GM12865 (cell line): ENCODE measurements around the gene GDPD2.

Experiments
- DNase-seq: peaks from one replicate; pipeline ENCODE4 v3.0.0; 2010; ENCODE audit warnings: low read depth
- H3K4me3 ChIP-seq: 2 replicates; pipeline ENCODE4 v1.5.1; 2011; ENCODE audit warnings: mild to moderate bottlenecking, low read depth, low read length, control low read depth
- TF ChIP-seq, protein P1 (sequence below): IDR thresholded peaks from 2 replicates; pipeline ENCODE4 v1.5.1; 2011; ENCODE audit warnings: low read length, control low read depth, low read depth, inconsistent platforms; ENCODE audit not compliant: insufficient read depth; ENCODE audit errors: missing control alignments

Gene GDPD2

GRCh38 chrX:70429759-70430158 lies 6.6 kb downstream of the GDPD2 start:
- no peak overlapping the region for H3K4me3 ChIP-seq
- no peak for DNase-seq
- TF ChIP-seq, protein P1, sequence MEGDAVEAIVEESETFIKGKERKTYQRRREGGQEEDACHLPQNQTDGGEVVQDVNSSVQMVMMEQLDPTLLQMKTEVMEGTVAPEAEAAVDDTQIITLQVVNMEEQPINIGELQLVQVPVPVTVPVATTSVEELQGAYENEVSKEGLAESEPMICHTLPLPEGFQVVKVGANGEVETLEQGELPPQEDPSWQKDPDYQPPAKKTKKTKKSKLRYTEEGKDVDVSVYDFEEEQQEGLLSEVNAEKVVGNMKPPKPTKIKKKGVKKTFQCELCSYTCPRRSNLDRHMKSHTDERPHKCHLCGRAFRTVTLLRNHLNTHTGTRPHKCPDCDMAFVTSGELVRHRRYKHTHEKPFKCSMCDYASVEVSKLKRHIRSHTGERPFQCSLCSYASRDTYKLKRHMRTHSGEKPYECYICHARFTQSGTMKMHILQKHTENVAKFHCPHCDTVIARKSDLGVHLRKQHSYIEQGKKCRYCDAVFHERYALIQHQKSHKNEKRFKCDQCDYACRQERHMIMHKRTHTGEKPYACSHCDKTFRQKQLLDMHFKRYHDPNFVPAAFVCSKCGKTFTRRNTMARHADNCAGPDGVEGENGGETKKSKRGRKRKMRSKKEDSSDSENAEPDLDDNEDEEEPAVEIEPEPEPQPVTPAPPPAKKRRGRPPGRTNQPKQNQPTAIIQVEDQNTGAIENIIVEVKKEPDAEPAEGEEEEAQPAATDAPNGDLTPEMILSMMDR = no peak

GRCh38 chrX:70432936-70433847 lies 10.1 kb downstream of the GDPD2 start:
- TF ChIP-seq, protein P1 = no peak
- no peak for DNase-seq
- H3K4me3 ChIP-seq = peak overlapping the region; percentile 62

- TF ChIP-seq, protein P1 = peak; percentile 73
- peak overlapping the region; percentile 62 for H3K4me3 ChIP-seq
Measured at GRCh38 chrX:70433848-70434351, 10.8 kb downstream of the GDPD2 start.

DNA sequence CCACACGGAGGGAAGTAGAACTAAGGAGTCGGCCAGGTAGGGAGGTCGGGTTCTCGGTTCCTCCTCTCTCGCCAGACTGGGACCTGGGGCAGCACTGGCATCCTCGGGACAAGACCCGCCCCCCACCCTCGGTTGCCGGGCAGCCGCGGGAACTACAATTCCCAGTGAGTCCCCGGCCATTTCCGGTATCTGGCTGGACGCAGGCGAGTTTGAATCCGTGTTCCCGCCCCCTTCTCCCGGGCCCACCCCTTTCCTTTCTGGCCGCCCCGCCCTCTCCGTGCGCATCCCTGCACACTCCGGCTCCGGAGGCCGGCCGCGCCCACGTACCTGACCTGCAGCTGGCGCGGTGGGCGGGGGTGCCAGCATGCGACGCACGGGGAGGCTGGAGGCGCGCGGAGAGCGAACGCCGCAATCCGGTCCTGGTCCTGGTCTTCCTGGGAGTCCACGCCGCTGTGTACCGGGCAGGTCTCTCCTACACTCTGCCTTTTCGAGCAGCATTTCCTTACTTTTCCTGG lies 11.3 kb downstream of the GDPD2 start:
- DNase-seq = peak; percentile 88
- TF ChIP-seq, protein P1 = no peak
- H3K4me3 ChIP-seq = peak overlapping the region; percentile 62

More at GRCh38 chrX:70433848-70434351, 10.8 kb downstream of the GDPD2 start:
- peak; percentile 82 for DNase-seq

DNA sequence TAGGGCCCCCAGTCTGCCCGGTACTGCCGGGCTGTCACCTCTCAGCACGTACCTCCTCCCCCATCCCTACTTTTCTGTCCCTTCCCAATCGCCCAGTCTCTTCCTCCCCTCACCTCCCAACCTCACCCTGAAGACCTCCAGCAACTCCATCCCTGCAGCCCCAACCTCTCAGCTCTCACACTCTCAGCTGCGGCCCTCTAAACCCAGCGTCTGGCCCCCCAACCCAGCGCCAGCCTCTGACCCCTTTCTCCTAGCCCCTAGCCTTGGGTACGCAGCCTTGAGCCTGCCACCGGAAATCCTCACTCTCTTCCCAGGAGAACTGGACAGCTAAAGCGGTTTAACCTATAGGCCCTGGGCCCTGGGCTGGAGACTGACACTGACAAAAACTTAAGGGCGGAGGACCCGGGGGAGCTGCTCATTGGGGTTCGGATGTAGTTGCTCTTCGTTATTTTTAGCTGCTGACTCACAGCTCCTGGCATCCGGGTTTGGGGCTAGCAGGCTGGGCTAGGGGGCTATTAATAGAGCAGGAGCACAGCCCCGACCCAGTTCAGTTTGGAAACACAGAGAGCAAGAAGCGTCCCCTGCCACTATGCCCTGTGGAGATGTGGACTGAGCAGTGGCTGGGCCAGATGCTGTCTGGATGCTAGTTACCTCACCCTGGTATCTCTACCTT lies 11.9 kb downstream of the GDPD2 start:
- peak overlapping the region; percentile 62 for H3K4me3 ChIP-seq
- DNase-seq = peak; percentile 51
- TF ChIP-seq, protein P1 = no peak

GRCh38 chrX:70436343-70436742 lies 13.2 kb downstream of the GDPD2 start:
- TF ChIP-seq, protein P1 = peak; percentile 11
- H3K4me3 ChIP-seq = no peak overlapping the region
- no peak for DNase-seq
